NCI-H2227 (cell line): ENCODE results near the gene FCAMR.

Experiments used
- DNase-seq: peaks from one replicate; lab custom pipeline; 2025; ENCODE audit not compliant: unreplicated experiment; lab: John Stamatoyannopoulos, UW

FCAMR gene

DNA sequence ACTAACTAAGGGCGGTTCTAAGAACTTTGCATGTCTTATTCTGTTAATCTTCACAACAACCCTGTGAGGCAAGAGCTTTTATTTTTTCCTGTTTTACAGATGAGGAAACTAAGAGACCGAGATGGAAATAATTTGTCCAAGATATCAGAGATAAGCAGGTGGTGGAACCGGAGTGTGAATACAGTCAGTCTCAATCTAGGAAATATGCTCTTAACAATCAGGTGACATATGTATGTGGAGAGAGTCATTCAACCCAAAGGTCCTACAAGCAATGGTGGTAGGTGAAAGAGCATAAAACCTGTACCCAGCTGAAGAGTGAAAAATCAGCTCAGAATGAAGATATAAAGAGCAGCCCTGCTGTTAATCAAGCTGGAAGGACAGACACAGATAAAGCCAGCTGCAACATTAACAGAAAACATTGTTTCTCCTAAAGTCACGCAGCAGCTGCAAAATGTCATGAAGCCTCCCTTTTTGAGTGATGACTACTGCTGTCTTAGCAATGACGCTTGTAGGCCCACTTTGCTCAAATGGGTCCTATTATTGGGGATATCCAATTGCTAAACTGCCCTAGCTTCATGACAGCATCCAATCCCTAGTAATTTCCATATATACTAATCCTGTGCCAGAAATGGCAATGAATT, 30.5 kb upstream of the FCAMR start:
- no peak for DNase-seq

DNA sequence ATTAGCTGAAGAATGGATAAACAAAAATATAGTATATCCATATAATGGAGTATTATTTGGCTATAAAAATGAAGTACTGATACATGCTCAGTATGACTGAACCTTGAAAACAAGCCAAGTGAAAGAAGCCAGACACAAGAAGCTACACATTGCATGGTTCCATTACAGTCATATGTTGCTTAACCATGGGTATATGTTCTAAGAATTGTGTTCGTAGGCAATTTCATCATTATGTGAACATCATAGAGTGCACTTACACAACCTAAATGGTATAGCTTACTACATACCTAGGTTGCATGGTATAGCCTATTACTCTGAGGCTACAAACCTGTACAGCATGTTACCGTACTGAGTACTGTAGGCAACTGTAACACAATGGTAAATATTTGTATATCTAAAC, 28.6 kb upstream of the FCAMR start:
- no peak for DNase-seq

DNA sequence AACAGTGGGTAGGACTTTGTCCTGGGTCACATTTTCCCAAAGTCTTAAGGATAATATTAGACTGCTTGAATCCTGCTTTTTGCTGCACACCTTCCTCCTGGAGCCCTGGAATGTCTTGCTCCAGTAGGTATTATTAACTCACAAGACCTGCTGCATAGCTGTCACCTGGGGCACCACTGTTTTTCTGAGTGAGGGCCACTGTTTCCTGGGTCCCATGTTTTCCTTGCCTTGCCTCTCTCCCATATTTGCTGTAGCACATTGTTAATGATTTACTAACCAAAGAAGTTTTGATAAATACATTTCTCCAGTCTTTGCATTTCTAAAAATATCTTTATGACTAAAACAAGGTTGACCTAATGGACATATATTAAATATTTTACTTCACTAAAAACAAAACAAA, 22.5 kb upstream of the FCAMR start:
- DNase-seq = no peak

- no peak for DNase-seq
Measured at GRCh38 chr1:206987873-206988272, 17.6 kb upstream of the FCAMR start.

- DNase-seq = no peak
Measured at GRCh38 chr1:206986885-206987284, 16.6 kb upstream of the FCAMR start.

DNA sequence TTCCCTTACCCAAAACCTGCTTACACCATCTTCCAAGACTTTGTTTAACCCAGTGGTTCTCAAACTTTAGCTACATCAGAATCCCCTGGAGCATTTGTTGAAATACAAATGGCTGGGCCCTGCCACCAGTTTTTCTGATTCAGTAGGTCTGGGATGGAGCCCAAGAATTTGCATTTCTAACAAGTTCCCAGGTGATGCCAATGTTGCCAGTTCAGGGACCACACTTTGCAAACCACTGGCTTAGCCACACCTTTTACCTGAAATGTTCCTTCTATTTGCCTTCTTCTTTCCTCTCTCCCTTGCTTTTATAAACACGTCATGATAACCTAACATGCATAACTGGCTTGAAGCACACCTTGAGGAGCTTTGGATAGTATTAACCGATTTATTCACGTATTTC, 16.1 kb upstream of the FCAMR start:
- no peak for DNase-seq

DNA sequence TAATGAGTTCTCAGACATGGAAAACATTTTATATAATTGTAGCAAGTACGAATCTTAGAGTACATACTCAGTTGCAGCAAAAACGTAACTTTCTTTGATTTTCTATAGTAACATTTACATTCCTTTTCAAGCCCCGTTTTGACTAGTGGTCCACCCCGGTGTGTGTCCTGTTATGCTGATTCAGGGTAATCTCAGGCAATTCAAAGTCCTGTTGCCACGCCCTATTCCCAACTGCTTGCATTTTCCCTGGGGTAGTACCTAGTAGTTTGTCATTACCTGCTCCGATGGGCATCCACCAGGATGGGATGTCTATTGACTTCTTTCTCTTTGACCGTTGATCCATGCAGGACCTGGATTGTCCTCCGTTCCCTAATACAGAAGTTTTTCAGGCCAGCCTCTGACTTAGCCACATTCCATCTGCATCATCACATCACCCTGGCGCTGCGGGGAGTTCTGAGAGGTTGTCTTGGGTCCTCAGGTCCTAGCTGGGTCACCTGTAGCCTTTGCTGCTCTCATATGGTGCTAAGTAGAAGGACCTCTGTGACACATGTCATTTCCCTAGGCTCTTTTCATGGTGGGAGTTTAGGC, 15.0 kb upstream of the FCAMR start:
- no peak for DNase-seq

GRCh38 chr1:206982216-206982615, 12.0 kb upstream of the FCAMR start:
- peak; percentile 48 for DNase-seq

DNA sequence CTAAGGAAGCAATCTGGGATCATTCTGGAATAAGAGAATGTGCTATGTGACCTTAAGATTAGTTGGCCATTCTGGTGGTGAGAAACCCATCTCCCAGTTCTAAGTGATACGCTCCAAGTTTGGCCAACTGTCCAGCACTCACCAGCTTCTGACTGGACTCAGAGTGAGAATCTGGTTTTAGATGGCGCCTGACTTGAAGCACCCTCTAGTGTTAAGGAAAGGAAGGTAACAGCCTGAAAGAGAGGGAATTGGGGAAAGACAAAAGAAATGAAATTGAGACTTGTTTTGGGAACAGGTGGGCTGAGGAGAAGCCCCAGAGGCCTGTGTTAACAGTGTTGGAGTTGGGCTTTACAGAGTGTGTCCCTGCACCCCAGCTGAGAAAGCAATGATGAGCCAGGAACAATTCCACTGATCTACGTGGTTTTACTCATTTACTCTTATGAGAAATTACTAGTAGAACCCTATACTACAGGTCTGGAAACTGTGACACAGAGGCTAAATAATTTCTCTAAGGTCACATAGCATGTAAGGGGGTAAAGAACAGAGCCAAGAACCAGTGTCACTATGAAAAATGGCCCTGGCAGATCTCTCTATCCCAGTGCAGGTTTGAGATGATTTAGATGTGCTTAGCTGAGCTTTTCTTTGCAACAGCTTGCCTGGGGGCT, 9.3 kb upstream of the FCAMR start:
- DNase-seq = no peak

DNA sequence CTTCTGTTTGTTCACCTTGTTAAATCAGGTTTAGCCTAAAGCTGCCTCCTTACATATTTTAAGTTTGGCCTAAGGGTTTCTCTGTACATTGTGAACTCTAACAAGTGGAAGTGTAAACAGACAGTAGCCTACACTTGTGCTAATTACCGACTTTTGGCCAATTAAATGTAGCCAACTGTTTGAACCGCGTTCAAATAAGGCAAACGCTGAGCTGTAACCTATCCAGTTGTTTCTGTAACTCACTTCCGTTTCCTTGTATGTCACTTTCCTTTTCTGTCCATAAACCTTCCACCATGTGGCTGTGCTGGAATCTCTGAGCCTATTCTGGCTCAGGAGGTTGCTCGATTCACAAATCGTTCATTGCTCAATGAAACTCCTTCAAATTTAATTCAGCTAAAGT, 8.0 kb upstream of the FCAMR start:
- DNase-seq = no peak

GRCh38 chr1:206975306-206975705, 5.0 kb upstream of the FCAMR start:
- no peak for DNase-seq

DNA sequence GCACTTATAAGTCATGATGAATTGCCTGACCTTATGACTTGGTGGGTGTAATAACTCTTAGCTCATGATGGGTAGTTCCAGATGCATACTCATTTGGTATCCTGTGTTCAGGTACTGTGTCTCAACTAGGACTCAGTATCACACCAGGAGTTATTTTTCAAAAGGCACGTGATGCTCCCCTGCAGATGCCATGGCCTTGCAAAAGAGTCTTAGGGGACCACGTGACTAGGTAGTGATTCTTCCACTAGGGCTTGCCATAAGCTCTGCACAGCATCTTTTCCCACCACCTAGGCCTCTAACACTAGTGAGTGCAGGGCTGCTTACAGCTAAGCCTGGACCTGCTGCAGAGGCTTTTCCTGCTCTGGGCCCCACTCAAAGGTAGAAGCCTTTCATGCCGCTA, 3.9 kb upstream of the FCAMR start:
- no peak for DNase-seq

- no peak for DNase-seq
Measured at GRCh38 chr1:206972728-206973127, 2.5 kb upstream of the FCAMR start.

DNA sequence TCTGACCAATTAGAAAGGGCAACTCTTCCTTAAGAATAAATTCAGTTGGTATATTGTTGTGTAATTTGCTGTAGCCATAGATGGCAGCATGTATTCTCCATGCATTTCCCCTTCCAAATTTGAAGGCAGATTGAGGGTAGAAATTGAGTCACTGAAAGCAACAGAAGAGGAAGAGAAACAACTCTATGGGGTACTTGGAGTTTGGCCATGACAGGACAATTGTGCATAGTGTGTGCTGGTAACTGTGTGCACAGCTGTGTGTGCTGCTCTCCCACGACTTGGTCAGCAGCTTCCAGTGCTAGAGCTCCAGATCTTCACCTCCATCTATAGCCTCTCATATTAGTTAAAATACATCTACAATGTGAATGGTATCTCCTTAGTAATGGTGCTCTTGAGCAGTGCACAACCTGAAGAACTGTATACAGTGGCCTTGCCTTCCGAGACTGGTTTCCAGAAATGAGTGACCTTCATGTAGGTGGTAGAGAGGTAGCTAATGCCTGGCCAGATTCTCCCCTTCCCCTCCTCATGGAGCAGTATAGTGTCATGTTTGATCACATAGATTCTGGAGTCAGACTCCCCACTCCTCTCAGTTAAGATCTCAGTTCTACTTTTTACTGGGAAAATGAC, 882 bp upstream of the FCAMR start:
- DNase-seq = no peak

DNA sequence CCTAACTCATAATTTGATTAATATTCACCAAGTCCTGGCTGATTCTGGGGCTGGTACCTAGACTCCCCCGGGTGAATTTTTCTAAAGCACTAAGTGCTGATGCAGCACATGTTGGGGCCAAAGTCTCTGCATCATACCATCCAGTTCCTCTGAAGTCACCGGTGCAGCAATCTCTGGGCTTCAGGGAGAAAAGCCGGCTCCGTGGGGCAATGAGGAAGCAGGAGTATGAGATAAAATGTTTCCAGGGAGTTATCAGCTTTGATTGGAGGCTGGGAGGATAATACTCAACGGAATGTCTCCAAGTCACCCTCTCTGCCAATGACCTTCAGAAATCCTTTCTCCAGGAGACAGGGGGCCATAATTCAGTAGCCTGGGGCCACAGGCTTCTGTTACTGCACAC, 1.2 kb downstream of the FCAMR start:
- DNase-seq = no peak

DNA sequence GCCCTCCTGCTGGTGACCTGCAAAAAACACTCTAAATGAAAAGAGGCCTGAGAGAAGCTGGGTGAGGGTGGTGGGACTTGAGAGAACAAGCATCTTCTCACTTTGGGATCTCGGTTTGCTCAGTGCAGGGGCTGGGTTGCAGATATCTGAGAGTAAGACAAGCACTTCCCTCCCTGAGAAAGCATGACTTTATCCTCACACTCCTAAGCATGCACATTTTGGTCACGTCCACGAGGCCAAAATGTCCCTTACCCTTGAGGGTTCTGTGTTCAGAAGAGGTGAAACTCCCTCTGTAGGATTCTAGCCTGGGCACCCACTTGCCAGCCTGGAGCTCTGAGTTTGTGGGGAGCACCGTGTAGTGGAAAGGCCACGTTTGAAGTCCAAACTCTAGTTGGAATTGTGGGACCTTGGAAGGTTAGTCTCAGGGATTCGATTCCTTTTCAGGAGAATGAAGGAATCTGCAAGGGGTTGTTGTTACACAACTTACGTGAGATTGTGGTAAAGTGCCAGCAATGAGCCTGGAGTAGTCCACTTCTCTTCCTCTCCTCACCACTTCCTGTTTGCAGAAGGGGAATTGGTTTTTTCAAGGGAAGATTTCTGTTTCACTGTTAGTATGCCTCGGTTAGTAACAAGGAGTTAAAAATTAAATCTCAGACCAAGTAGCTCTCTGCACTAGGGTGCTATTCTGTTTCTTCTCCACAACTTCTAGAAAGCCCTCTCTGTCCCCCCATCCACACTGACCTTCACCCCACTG, 3.0 kb downstream of the FCAMR start:
- DNase-seq = no peak

GRCh38 chr1:206965781-206966180, 4.5 kb downstream of the FCAMR start:
- DNase-seq = no peak

GRCh38 chr1:206963740-206964139, 6.5 kb downstream of the FCAMR start:
- DNase-seq = no peak

DNA sequence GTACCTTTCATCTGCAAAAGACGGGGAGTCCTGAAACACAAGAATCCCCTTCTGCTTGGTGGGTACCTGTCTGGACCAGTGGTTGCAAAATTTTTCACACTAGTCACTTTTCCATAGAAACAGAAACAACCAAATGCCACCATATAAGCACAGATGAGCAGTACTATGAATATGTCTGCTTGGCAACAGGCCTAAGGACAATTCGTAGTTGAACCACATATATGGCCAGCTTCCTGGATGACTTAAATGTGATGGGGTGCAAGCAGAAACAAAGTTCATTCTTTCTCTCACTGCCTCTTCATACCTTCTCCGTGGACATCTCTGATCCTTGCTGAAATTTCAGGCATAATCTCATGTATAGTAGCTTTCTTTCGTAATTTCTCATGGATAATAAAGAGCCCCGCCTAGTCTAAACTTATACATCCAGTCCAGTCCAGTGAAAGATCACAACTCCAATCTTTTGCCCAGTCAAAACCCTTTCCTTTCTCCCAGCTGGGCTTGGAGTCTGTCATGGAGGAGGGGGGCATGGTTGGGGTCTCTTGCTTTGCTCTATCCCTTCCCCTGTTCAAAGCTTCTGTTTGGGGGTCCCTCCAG, 7.0 kb downstream of the FCAMR start:
- no peak for DNase-seq

GRCh38 chr1:206962272-206962671, 8.0 kb downstream of the FCAMR start:
- DNase-seq = no peak

DNA sequence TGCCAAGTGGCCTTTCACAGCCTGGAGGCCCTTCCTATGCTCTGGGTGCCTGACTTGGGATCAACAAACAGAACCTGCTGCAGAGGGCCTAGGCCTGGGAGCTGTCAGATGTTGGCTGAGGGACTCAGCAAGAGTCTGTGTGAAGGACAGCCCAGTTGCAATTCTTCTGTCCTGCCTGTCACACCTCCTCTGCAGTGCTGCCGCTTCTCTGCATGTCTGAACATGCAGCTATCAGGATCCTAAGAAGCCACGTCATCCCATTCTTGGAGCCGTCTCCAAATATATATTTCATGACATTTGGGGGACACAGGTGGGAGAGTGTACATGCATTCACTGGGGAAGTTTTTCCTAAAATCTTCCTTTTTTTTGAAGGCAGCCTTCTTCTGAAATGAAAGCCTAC, 8.6 kb downstream of the FCAMR start:
- no peak for DNase-seq
